Measurements from ENCODE around the gene AP4E1.
"Not testable (repeated sequence)": the region's sequence is repeated elsewhere in the genome, so short reads cannot be mapped to it uniquely, and the experiment has no call there.

AP4E1 gene

GRCh38 chr15:50907601-50908208, 778 bp upstream of the AP4E1 start:
- DNase-seq (ENCODE audit: extremely low read depth, low read depth): no peak
- no peak for TF ChIP-seq CTCF (IDR thresholded peaks at IDR 0.05; ENCODE audit: low read depth, low read length)

GRCh38 chr15:50909010-50909317, 481 bp downstream of the AP4E1 start:
- no peak for DNase-seq (ENCODE audit: extremely low read depth, low read depth)
- no peak for TF ChIP-seq CTCF (IDR thresholded peaks at IDR 0.05; ENCODE audit: low read depth, low read length)

- peak; percentile 44 for DNase-seq (ENCODE audit: extremely low read depth, low read depth)
Measured at GRCh38 chr15:50910426-50910795, 1.9 kb downstream of the AP4E1 start.

- DNase-seq (ENCODE audit: extremely low read depth, low read depth): no peak
- TF ChIP-seq CTCF (IDR thresholded peaks at IDR 0.05; ENCODE audit: low read depth, low read length): no peak
Measured at GRCh38 chr15:50911001-50911400, 2.5 kb downstream of the AP4E1 start.

GRCh38 chr15:50911621-50912020, 3.1 kb downstream of the AP4E1 start:
- TF ChIP-seq CTCF (IDR thresholded peaks at IDR 0.05; ENCODE audit: low read depth, low read length): no peak
- DNase-seq (ENCODE audit: extremely low read depth, low read depth): no peak

- DNase-seq (ENCODE audit: extremely low read depth, low read depth): no peak
- no peak for TF ChIP-seq CTCF (IDR thresholded peaks at IDR 0.05; ENCODE audit: low read depth, low read length)
Measured at GRCh38 chr15:50916400-50916799, 7.9 kb downstream of the AP4E1 start.

- DNase-seq (ENCODE audit: extremely low read depth, low read depth): not testable (repeated sequence)
Measured at GRCh38 chr15:50919359-50919758, 10.9 kb downstream of the AP4E1 start.

- no peak for TF ChIP-seq CTCF (IDR thresholded peaks at IDR 0.05; ENCODE audit: low read depth, low read length)
- peak; percentile 14 for DNase-seq (ENCODE audit: extremely low read depth, low read depth)
Measured at GRCh38 chr15:50925281-50925680, 16.8 kb downstream of the AP4E1 start.

- TF ChIP-seq CTCF (IDR thresholded peaks at IDR 0.05; ENCODE audit: low read depth, low read length): no peak
- DNase-seq (ENCODE audit: extremely low read depth, low read depth): no peak
Measured at GRCh38 chr15:50929062-50929461, 20.6 kb downstream of the AP4E1 start.

Measured in AG09319 (cell line).